CD4-positive, alpha-beta T cell (primary cell): Measurements from ENCODE around the gene GSTA2. TPM values are rescaled to one million over a fixed set of nuclear protein-coding genes. Genes with fewer than 3 reads are reported as not detected.

Experiments
- ATAC-seq: fragments of 200-7000 bp; cut with Tn5 transposase; one replicate; pipeline ENCODE4 v1.10.0; 2022; ENCODE audit warnings: mild to moderate bottlenecking; ENCODE audit not compliant: poor library complexity
- CTCF ChIA-PET: fragments of 350-600 bp; sonication (Branson Sonifier 250); formaldehyde crosslinking; loops from one replicate; lab custom pipeline; 2021; ENCODE audit warnings: antibody characterized with exemption, inconsistent platforms; lab: Charles Lee
- POLR2A ChIA-PET: fragments of 350-600 bp; sonication (Branson Sonifier 250); formaldehyde crosslinking; loops from one replicate; lab custom pipeline; 2021; ENCODE audit warnings: antibody characterized with exemption, inconsistent platforms; lab: Charles Lee
- DNase-seq, 14 experiments: peaks; one replicate each; pipeline ENCODE4 v3.0.0-alpha.2; 2013 to 2020; ENCODE audit warnings: mixed read lengths in 2 of 14
- H3K27ac ChIP-seq, 2 donors: one replicate each; pipeline versions ENCODE4 v1.5.1 to v1.7.0; 2013; ENCODE audit warnings: low read length in 2 of 2, low read depth in 1 of 2, mild to moderate bottlenecking in 1 of 2
- H3K27me3 ChIP-seq, 2 experiments: 1 replicate in 1 of 2; 2 replicates in 1 of 2; pipeline versions ENCODE4 v1.6.1 to v1.7.0; 2013; ENCODE audit warnings: low read length in 2 of 2, control low read depth in 1 of 2, mild to moderate bottlenecking in 1 of 2, moderate library complexity in 1 of 2; ENCODE audit not compliant: insufficient read depth in 2 of 2, control insufficient read depth in 1 of 2
- H3K36me3 ChIP-seq: one replicate; pipeline ENCODE4 v1.6.1; 2013; ENCODE audit warnings: low read length, control low read depth; ENCODE audit not compliant: insufficient read depth
- H3K4me1 ChIP-seq: one replicate; pipeline ENCODE4 v1.6.1; 2013; ENCODE audit warnings: low read length, control low read depth; ENCODE audit not compliant: insufficient read depth
- H3K4me3 ChIP-seq: one replicate; pipeline ENCODE4 v1.5.1; 2013; ENCODE audit warnings: mild to moderate bottlenecking, low read length, moderate library complexity
- H3K9me3 ChIP-seq, 2 experiments: 1 replicate in 1 of 2; 2 replicates in 1 of 2; pipeline versions ENCODE4 v1.6.1 to v1.7.0; 2013; ENCODE audit warnings: low read length in 2 of 2, mild to moderate bottlenecking in 2 of 2, control low read depth in 1 of 2, moderate library complexity in 1 of 2; ENCODE audit not compliant: control insufficient read depth in 1 of 2, insufficient read depth in 1 of 2
- H3K27ac Mint-ChIP-seq: one replicate; pipeline ENCODE4 v1.8.0; 2020; ENCODE audit warnings: mixed read lengths
- H3K27me3 Mint-ChIP-seq: one replicate; pipeline ENCODE4 v1.8.0; 2021; ENCODE audit warnings: mixed read lengths
- H3K36me3 Mint-ChIP-seq: one replicate; pipeline ENCODE4 v1.8.0; 2021; ENCODE audit warnings: low read depth, mixed read lengths
- H3K4me1 Mint-ChIP-seq: one replicate; pipeline ENCODE4 v1.8.0; 2021; ENCODE audit warnings: low read depth, mixed read lengths
- H3K4me3 Mint-ChIP-seq: one replicate; pipeline ENCODE4 v1.8.0; 2020; ENCODE audit warnings: mild to moderate bottlenecking, mixed read lengths
- H3K9me3 Mint-ChIP-seq: one replicate; pipeline ENCODE4 v1.8.0; 2020; ENCODE audit warnings: mixed read lengths
- intact Hi-C, 2 experiments: fragments of 100-400 bp; cut with DNase I in 1 of 2; cut with micrococcal nuclease in 1 of 2; formaldehyde crosslinking; loops; one replicate each; pipeline versions ENCODE4 v1.15.1 to v1.9.0; 2023 to 2025; cut with DNase I, micrococcal nuclease
- total RNA-seq, 174 experiments: library from RNA in 2 of 174; stranded (reverse) in 2 of 174; gene quantifications; one replicate each; pipeline ENCODE4 v1.2.3 and lab custom pipeline; 2021 to 2026
- TF ChIP-seq, protein P1 (sequence below): fragments of 200-600 bp; IDR thresholded peaks from one replicate; pipeline ENCODE4 v1.8.0; 2022; ENCODE audit warnings: antibody characterized with exemption, mild to moderate bottlenecking

GSTA2 gene
- total RNA-seq, 2 experiments from 2014 or later: not detected

DNA sequence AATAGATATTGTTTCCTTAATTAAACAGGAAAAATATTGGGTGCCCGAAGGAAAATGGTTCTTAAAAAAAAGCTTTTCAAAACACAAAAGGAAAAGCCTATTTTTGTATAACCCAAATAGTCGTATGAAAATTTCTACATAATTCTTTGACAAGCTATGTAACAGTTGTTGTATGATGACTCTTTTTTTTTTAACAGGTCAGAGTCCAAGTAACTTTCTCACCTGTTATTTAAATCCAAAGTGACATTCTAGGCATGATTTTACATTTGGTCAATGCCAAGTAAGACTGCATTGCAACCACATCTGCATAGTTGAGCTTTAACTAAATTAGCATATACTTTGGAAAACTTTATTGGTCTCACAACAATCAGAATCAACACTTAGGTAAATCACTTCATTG lies 24.1 kb downstream of the GSTA2 start:
- H3K36me3 Mint-ChIP-seq: no peaks in the 10 kb centered on the region
- H3K27me3 Mint-ChIP-seq: peaks cover 5% of the 10 kb centered on the region
- H3K4me1 Mint-ChIP-seq: no peaks in the 10 kb centered on the region
- no peak overlapping the region for H3K27ac ChIP-seq
- H3K27ac Mint-ChIP-seq: no peak overlapping the region
- no peak overlapping the region for H3K4me3 ChIP-seq
- H3K9me3 Mint-ChIP-seq: no peaks in the 10 kb centered on the region
- ChIA-PET CTCF (no interaction called here), POLR2A (no interaction called here)
- intact Hi-C loops: no loop called here
- no peak overlapping the region for H3K4me3 Mint-ChIP-seq
- no peaks in the 10 kb centered on the region for H3K27me3 ChIP-seq
- DNase-seq (no peak), ATAC-seq (no peak)
- TF ChIP-seq, protein P1, sequence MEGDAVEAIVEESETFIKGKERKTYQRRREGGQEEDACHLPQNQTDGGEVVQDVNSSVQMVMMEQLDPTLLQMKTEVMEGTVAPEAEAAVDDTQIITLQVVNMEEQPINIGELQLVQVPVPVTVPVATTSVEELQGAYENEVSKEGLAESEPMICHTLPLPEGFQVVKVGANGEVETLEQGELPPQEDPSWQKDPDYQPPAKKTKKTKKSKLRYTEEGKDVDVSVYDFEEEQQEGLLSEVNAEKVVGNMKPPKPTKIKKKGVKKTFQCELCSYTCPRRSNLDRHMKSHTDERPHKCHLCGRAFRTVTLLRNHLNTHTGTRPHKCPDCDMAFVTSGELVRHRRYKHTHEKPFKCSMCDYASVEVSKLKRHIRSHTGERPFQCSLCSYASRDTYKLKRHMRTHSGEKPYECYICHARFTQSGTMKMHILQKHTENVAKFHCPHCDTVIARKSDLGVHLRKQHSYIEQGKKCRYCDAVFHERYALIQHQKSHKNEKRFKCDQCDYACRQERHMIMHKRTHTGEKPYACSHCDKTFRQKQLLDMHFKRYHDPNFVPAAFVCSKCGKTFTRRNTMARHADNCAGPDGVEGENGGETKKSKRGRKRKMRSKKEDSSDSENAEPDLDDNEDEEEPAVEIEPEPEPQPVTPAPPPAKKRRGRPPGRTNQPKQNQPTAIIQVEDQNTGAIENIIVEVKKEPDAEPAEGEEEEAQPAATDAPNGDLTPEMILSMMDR: no peak
- no peaks in the 10 kb centered on the region for H3K36me3 ChIP-seq
- no peaks in the 10 kb centered on the region for H3K4me1 ChIP-seq
- peaks cover 3 to 4% of the 10 kb centered on the region in 2 experiments for H3K9me3 ChIP-seq

DNA sequence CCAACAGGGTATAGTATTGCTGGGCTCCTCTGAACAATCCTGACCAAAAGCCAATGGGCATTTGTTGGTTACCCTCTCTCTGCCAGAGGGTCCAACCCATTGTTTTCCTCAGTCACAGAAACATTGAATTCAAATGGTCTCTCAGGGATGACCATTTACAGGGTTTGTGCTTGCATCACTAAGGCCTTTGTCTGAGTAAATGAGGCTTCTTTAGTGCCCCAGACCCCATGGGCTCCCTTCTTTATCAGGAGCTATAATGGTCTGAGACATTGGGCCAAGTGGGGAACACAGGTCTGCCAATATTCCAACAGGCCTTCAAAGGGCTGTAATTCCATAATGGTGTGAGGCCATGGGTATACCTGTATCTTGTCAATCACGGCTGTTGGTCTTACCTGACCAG lies 27.1 kb downstream of the GSTA2 start:
- intact Hi-C loops: no loop called here
- Histone ChIP-seq H3K4me1 (no peaks in the 10 kb centered on the region), H3K9me3 (peaks cover 3 to 4% of the 10 kb centered on the region in 2 experiments), H3K4me3 (no peak overlapping the region), H3K27ac (no peak overlapping the region), H3K27me3 (no peaks in the 10 kb centered on the region), H3K36me3 (no peaks in the 10 kb centered on the region)
- CTCF ChIA-PET: interaction anchor here (0.6 kb wide), 1 partner anchor 888 kb away, joined by 3 read pairs; no protein-coding TSS in a partner anchor
- TF ChIP-seq, protein P1: no peak
- Mint-ChIP-seq H3K4me1 (no peaks in the 10 kb centered on the region), H3K27ac (no peak overlapping the region), H3K4me3 (no peak overlapping the region), H3K9me3 (no peaks in the 10 kb centered on the region), H3K27me3 (no peaks in the 10 kb centered on the region), H3K36me3 (no peaks in the 10 kb centered on the region)
- DNase-seq: no peak
- POLR2A ChIA-PET: no interaction called here
- ATAC-seq: no peak

DNA sequence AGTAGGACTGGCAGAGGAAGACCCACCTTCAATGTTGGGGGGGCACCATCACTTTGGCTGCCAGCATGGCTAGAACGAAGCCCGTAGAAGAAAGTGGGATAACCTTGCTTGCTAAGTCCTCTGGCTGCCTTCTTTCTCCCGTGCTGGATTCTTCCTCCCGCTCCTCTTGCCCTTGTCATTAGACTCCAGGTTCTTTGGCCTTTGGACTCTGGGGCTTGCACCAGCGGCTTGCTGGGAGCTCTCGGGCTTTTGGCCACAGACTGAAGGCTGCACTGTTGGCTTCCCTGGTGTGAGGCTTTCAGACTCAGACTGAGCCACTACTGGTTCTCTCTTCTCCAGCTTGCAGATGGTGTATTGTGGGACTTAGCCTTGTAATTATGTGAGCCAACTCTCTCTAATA lies 28.2 kb downstream of the GSTA2 start:
- POLR2A ChIA-PET: no interaction called here
- no peaks in the 10 kb centered on the region for H3K27me3 Mint-ChIP-seq
- H3K27me3 ChIP-seq: no peaks in the 10 kb centered on the region

More for the DNA sequence above, 28.2 kb downstream of the GSTA2 start:
- H3K36me3 ChIP-seq: no peaks in the 10 kb centered on the region
- H3K4me3 Mint-ChIP-seq: no peak overlapping the region
- H3K27ac Mint-ChIP-seq: no peak overlapping the region
- ATAC-seq: no peak
- H3K4me1 Mint-ChIP-seq: no peaks in the 10 kb centered on the region
- no peaks in the 10 kb centered on the region for H3K36me3 Mint-ChIP-seq
- no peaks in the 10 kb centered on the region for H3K9me3 Mint-ChIP-seq
- CTCF ChIA-PET: no interaction called here
- H3K4me1 ChIP-seq: no peaks in the 10 kb centered on the region
- H3K9me3 ChIP-seq: no peaks in the 10 kb centered on the region
- DNase-seq: no peak
- TF ChIP-seq, protein P1: no peak
- no peak overlapping the region for H3K4me3 ChIP-seq
- intact Hi-C loops: no loop called here
- H3K27ac ChIP-seq: no peak overlapping the region
